GM21515 (cell line): Measurements from ENCODE around the gene PSMD13.
A peak's percentile ranks its signal among the peaks of the same experiment; 100 is the strongest.
"Not testable (repeated sequence)": the region's sequence is repeated elsewhere in the genome, so short reads cannot be mapped to it uniquely, and the experiment has no call there.

Experiments
- ATAC-seq: cut with Tn5 transposase; IDR thresholded peaks from one replicate; pipeline ENCODE4 v1.9.1; 2021; ENCODE audit not compliant: unreplicated experiment

The PSMD13 gene

DNA sequence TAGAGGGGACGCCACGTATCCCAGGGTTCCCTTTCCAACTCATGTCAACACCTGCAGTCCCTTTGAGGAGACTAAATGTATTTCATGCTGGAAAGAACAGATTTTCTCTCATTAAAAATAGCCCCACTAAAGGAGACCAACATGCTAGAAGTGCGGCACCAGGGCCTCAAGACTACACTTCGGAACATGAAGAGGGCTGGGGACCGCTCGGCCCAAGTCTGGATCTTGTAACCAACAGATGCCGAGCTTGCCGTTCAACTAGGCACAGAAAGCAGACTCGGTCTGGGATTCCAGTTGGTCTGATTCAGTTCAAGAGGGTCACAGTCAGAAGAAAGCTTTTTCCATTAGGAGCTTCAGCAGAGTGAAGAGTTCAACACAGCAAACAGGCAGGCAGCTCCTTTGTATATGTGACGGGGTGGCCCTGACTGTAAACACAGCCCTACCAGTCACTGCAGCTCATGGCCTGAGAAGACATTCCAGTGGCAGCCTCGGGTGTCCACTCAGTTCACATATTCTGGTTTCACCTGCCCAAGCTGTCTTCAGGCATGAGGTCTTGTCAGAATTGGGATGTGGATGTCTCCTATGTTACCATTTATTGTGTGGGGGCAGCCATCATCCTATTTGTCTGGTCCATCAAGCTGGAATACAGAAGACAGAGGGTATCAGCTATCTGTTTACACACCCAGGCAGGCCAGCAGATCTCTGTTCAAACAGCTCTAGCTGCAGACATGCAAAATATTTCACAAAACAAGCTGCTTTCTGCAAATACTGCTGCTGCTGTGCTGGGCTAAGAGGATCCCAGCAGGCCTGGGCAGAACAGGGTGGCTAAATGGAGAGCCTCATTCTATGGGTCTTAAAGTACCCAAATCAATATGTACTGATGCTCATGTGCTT, 20.4 kb upstream of the PSMD13 start:
- no peak for ATAC-seq

DNA sequence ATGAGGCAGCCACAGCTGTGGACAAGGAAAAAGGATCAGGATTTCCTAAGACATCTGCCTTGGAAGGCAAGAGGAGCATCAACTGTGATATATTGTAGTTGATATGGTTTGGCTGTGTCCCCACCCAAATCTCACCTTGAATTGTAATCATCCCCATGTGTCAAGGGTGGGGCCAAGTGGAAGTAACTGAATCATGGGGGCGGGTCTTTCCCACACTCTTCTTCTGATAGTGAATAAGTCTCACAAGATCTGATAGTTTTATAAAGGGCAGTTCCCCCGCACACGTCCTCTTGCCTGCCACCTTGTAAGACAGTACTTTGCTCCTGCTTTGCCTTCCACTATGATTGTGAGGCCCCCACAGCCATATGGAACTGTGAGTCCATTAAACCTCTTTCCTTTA, 19.1 kb upstream of the PSMD13 start:
- no peak for ATAC-seq

DNA sequence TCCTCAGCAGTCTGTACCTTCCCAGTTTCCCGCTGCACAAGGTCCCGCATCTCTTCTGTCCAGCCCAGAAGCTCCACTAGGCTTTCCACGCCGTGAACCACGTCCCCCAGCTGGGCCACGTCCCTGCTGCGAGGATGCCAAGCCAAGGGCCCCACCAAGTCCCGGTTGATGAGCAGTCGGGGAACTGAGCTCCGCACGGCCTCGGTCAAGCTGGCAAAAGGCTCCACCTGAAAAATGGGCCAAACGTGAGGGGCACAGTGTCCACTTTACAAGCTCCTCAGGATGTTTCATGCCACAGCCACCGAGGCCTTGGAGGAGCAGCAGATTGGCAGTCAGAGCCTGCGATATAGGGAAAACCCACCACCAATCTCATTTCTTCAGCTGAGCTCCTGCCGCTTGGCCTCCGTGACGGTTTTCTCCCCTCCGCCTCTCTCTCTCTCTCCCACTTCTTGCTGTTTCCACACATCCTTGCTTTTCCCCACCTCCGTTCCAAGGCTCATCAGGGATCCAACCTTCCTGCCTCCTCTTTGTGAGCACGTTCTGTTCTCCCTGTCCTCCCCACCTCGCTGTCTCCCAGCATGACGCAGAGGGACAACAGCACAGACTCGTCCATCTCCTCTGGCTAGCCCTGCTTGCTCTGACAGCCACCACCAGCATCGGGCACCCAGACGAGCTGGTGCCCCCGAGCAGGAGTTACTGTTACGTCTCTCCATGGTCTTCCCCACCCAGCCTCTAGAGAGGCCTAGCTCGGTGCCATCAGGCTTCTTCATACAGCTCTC, 17.8 kb upstream of the PSMD13 start:
- ATAC-seq = no peak

DNA sequence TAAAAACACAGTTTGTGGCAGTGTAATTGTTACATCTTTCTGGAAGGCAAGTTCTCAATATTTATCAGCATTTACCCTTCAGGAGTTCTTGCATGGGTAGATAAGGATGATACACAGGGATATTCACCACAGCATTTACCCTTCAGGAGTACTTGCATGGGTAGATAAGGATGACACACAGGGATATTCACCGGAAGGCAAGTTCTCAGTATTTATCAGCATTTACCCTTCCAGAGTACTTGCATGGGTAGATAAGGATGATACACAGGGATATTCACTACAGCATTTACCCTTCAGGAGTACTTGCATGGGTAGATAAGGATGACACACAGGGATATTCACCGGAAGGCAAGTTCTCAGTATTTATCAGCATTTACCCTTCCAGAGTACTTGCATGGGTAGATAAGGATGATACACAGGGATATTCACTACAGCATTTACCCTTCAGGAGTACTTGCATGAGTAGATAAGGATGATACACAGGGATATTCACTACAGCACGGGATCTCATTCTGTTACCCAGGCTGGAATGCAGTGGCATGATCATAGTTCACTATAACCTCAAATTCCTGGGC, 16.0 kb upstream of the PSMD13 start:
- ATAC-seq = not testable (repeated sequence)

DNA sequence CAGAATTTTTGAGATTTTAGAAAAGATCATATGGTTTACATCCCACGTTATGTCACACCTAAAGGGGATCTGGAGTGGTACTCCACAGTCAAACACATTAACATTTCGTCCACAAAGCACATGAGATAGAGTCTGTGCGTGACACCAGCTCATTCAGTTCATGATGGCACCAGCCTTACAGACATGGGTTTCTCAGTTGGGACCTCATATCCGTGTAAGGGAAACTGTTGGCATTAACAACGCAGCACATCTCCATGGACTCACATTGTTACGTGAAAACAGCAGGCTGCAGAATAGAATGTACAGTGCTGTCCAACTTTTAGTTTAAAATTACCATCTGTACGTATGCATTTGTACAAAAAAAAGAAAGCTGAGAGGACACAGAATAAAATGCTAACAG, 15.2 kb upstream of the PSMD13 start:
- ATAC-seq = no peak

DNA sequence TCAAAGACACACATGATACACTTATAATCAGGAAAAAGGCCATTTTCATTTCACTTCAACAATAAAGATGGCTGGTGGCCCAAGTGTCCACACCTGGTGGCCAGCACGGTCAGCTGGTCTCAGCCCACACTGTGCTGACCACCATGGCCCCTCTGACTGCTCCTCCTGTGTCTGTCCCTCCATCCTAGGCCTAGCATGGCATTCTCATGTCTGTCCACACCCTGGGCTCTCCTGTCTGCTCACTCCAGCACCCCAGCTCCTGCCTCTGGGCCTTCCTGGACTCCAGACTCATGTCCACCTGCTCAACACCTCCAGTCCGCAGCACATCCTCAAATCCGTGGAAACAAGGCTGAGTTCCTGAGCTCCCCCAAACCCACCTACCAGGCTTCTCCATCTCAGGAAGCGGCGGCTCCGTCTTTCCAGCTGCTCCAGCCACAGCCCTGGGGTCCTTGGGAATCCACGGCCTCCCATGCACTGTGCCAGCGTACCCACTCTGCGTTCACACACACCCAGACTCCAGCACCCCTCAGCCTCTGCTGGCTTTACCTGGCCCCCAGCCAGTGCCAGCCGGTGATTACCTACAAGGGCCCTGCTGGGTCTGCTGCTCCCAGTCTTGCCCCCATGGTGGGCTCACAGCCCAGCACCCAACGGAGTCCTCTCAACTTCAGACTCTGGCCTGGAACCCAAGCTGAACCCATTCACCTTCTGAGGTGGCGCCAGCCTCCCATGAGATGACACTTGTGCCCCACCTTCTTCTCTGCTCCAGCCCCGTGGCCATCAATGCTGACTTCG, 14.6 kb upstream of the PSMD13 start:
- no peak for ATAC-seq

DNA sequence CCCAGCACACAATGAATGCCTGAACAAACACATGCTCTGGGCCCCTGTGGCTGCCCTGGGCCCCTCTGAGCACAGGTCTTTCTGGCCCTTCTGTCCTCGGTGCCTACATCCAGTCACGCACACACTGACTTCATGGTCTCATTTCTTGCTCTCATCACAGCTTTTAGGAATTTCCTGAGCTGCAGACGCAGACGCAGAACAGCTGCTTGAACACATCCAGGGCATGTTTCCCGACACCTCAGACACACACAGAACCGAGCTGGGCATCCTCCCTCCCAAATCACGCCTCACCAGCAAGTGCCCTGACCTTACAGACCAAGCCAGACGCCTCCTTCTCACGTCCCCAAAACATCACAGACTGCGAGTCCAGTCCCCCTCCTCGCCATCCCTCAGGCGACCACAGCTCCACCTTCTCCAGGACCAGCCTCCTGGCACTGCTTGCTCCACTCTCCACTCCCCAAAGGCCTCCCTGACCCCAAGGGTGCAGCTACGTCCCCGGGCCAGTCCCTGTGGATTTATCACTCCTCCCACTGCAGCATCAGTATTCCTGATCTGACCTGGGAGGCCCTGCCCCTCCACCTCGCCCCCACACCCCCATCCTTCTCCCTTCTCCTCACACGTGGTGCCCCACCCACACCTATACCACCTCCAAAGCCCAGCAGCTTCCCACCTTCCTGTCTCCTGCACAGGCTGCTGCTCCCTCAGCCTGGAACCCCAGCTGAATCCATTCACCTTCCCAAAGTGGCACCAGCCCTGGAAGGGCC, 13.6 kb upstream of the PSMD13 start:
- no peak for ATAC-seq

DNA sequence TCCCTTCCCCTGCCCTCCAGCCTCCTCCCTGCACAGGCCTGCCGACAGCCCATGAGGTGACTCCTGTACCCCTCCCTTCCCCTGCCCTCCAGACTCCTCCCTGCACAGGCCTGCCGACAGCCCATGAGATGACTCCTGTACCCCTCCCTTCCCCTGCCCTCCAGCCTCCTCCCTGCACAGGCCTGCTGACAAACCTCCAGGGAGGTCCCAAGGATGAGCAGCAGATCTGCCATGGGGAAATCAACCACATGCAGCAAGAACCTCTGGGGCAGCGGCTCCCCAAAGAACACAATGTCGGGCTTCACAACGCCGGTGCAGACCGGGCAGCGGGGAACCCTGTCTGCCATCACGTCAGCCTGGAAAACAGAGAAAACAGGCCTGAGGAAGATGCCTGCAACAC, 12.9 kb upstream of the PSMD13 start:
- no peak for ATAC-seq

DNA sequence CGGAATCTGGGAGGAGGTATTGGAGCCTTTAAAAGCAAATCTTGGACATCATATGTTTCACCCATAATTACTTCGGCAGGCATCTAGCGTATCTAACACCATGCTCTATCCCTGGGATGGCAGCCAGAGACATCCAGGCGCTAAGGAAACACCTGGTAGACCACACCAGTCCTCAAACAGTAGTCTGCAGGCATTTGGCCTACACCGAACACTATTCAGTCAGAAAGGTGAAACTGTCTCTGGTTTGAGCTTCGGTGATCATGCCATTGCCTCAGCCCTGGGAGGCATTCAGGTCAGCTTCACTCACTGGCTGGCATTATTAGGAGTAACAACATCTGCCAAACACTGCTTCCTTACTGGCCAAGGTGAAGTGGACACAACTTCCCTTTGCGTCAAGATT, 12.4 kb upstream of the PSMD13 start:
- ATAC-seq = no peak

DNA sequence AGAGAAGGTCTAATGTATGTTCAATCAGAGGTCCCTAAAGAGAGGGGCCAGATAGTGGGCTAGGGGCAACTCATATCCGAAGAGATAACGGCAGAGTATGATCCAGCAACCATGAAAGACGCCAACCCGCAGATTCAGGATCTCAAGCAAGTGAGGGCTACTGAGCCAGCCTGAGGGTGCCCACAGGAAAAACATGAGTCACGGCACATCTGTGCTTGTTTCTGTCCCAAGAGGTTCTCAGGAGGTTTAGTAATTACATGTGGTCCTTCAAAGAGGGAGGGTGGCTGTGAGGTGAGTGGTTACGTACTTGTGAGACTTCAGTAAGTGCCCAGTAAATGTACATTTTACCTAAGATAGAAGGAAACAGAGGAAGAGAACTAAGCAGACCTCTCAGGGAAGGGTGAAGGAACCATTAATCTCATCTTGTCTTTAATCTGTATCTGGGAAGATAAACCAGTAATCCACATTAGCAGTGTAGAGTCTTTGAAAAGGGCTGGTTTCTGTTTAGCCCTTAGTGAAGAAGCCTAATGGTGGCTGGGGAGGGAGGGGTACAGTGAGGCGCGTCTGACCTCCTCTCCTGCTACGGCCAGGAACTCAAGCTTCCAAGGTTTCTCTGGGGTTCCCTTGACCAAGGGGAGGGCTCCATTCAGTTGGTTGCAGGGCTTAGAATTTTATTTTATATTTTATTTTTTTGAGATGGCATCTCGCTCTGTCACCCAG, 10.9 kb upstream of the PSMD13 start:
- no peak for ATAC-seq

DNA sequence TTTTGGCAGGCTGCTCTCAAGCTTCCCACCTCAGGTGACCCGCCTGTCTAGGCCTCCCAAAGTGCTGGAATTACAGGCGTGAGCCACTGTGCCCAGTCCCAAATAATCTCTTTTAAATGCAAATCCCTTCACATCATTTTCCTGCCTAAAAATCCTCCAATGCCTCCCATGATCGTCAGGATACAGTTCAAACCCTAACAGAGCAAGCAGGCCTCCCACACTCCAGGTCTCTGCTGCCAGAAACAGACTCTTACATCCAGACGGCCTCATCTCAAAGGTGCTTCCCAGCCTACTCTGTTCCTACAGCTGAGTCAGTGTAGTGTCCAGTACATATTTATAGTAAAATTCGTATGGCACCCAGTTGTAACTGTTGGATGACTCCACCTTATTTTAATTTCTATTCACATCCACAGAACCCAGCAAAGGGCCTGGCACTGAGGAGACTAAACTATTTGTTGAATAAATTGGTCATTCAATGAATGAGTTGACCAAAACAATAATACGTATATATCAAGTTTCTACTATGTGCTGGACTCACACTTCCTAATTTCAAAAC, 8.9 kb upstream of the PSMD13 start:
- no peak for ATAC-seq

DNA sequence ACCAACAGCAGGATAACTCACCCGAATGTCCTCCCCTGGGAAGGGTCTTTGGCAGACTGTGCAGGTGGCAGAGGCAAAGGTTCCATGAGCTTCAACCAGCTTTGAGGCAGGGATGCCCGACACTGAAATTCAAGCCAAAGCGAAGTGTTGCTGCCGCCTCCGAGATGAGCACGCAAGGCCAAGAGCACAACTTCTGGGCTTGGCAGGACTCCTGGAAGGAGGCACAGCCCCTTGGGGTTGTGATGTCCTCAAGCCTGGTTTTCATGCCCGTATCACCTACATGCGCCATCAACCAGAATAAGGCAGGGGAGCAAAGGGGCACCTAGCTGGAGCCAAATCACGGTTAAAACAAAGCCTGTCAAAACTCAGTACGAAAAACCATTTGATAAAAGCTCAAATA, 6.3 kb upstream of the PSMD13 start:
- no peak for ATAC-seq

DNA sequence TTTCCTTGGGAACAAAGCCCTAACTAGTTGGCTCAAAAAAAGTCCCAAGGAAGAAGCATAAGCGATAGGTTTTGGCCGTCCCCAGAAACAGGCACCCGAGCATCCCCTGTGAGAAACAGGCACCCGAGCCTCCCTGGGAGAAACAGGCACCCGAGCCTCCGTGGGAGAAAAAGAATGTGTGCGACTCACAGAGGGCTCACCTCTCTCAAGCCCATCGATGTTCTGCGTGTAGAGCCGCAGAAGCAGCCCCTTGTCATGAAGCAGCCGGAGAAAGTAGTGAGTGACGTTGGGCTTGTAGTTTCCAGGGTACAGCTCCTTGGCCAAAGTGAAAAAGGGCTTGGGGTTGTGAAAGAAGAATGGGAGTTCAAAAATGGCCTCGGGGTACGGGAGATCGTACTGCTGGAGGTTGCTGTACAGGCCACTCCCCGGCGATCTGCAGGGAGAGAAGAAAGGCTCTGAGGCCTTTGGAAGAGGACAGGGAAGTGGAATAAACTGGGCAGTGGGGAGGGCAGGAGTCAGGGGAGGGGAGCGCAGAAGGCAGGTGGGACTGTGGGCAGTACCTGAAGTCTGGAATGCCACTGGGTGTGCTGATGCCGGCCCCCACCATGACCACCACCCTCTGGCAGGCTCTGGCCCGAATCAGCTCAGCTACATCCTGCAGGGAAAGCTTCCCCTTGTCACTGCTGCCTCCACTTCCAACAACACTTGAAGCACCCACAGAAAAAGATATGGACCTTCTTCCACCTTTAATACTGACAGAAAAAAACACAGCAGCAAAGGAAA, 3.8 kb upstream of the PSMD13 start:
- no peak for ATAC-seq

DNA sequence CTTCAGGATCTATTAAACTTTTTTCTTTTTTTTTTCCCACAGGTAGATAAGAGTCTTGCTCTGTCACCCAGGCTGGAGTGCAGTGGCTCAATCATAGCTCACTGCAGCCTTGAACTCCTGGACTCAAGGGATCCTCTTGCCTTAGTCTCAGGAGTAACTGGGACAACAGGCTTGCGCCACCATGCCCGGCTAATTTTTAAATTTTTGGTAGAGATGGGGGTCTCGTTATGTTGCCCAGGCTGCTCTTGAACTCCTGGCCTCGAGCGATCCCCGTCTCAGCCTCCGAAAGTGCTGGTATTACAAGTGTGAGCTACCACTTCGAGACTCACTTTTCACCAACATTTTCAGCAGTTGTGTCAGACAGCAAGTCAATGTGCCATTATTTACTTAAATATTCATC, 1.6 kb upstream of the PSMD13 start:
- no peak for ATAC-seq

DNA sequence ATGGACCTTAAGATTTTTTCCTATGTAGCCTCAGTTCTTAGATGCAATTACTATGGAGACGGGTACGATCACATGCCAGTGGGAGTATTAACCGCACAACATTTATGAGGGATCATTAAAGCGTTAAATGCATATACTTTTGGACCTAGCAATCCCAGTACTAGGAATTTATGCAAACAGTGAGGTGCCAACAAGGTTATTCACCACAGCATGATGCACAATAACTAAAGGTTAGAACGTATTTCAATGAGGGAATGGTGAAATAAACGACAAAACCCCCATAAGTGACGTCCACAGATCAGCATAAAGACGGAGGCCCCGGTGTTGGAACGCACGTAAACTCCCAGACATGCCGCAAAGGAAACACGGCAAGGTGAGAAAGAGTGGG, 1.2 kb upstream of the PSMD13 start:
- ATAC-seq = peak; percentile 10

DNA sequence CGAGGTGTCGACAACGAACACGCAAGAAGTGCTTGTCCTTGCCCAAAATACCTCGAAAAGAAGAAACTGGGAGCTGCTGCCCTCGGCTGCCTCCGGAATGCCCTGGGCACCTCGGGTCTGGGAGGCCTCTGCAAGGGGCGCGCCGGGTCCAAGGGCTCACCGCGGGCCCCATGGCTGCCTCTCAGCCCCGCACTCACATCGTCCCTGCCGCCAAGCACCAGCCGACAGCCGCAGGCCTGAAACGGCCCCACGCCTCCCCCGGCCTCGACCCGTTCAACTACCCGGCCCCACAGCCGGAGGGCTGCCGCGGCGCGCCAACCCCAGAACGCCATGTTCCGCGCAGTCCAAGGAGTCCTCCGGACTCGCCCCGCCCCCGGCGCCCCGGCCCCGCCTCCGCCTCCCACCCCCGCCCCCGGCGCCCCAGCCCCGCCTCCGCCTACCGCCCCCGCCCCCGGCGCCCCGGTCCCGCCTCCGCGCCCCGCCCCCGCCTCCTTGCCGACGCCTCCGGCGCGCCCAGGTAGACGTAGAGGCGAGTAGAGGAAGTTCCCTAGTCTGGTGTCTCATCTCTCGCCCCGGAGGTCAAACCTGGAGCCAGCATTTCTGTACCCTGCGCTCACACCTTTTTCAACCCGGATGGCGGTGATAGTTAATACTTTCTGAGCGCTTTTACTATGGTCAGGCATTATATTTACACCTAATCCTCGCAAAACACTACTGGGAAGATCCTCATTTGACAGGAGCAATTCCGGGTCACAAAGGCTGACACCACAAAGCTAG, 591 bp upstream of the PSMD13 start, which contains the start of gene SIRT3:
TSS of gene SIRT3 (minus strand) at position 346 of the 777 bp plus-strand sequence. CDS start at position 332, 14 bp downstream.
- peak; percentile 67 for ATAC-seq

DNA sequence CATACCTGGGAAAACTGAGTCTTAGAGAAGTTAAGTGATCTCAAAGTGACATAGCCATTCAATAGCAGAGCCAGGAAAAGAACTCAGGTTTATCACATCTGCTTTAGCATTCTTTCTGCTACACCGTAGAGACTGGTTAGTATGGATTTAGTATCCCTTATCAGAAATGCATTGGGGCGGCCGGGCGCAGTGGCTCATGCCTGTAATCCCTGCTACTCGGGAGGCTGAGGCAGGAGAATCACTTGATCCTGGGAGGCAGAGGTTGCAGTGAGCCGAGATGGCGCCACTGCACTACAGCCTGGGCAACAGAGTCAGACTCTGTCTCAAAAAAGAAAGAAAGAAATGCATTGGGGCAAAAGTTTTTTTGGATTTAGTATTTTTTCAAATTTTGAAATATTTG, 1.6 kb downstream of the PSMD13 start:
- not testable (repeated sequence) for ATAC-seq

DNA sequence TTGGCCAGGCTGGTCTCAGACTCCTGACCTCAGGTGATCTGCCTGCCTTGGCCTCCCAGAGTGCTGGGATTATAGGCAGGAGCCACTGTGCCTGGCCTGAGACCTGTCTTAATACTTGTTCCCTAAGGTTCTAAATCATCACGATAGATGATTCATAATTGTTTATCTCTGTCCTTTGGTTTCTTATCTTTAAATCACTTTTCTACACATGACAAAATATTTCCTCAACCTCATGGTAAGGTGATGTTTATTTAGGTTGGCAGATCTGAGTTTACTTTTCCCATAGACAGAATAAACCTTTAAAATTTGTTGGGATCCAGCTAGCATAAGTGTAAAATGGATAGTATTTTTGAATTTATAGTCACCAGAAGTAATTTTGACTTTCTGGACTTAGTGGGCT, 3.5 kb downstream of the PSMD13 start:
- no peak for ATAC-seq
